Measurements from ENCODE around the gene SH3PXD2B.

GRCh38 chr5:172417130-172417841 lies 37.0 kb downstream of the SH3PXD2B start:
- TF ChIP-seq POLR2AphosphoS5 (IDR thresholded peaks at IDR 0.05; ENCODE audit: low read depth, low read length): no peak
- TF ChIP-seq POLR2A (IDR thresholded peaks at IDR 0.05; ENCODE audit: low read depth, low read length): no peak

Data from GM12892 (cell line).